ENCODE measurements around the gene PI4KB. TPM values are rescaled to one million over a fixed set of nuclear protein-coding genes. Genes with fewer than 3 reads are reported as not detected.

Gene PI4KB
- polyA plus RNA-seq, 5 donors = 64.8 to 85.2 (median 71.7) TPM

DNA sequence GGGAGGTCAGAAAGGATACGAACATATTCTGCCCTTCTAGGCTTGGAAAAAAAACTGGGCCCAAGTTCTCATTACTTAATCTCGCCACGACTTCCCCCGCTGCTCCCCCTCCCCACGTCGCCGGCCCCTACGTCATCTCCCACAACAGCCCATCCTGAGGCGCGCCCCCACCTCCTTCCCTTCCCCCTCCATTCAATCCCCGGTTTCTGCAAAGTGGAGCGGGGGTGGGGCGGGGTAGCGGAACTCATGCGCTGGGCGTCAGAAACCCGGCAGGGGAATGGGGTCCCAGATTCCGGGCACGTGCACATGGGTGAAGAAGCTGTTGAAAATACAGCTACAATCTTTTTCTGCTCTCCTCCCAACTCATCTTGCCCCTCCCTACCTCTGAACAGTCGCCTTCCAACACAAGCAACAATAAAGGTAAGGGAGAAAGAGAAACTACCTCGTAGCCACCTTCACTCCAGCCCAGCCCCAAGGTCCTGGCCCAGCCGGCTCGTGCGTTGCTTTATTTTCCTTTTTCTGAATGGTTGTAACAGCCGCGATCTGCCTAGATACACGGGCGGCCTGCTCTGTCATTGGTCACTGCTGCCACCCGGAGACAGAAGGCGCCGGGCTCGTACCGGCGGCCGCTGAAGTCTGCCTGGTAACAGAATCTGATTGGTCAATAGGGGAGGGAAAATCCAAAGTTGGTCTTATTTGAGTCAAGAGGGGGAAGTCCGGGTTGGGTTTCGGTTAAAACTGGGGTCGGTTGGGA lies 19.7 kb upstream of the PI4KB start, which contains the start of gene RFX5:
Gene RFX5, minus strand, starts transcription at position 484 of the 754 bp plus-strand sequence. CDS start 932 bp downstream, outside the sequence.
- DNase-seq = peak; percentile 93 to 96

DNA sequence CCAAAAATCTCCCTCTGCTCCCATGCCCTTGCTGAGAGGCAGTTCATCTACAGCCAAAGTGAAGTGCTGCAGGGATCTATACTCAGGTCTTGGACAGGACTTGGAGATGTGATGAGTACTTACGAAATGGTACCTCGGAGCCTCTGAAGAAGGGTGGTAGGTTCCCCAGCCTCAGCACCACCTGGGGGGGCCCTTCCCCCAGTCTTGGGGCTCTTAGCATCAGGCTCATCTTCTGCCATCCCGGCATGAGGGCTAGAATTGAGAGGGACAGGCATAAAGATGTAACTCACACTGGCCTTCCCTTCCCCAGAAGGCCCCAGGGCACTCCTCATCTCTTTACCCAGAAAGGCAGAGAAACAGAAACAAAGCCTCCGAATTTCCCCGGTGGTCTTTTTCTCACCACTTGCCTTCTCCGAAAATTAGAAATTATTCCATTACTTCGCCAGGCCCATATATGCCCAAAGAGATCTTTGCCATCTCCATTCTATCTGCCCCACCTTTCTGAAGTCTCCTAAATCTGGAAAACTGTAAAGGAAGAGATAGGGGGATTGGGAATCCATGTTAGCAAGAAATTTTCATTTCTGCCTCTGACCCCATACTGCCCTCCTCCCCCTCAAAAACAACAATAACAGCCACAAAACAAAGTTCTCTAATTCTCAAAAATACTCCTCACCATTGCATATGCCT lies 19.0 kb upstream of the PI4KB start:
- DNase-seq = peak in 1 of 2 donors; percentile 19

GRCh38 chr1:151344291-151344690 lies 17.1 kb upstream of the PI4KB start:
- DNase-seq = no peak

- no peak for DNase-seq
Observed at GRCh38 chr1:151343587-151343986, 16.4 kb upstream of the PI4KB start.

GRCh38 chr1:151342569-151342968 lies 15.4 kb upstream of the PI4KB start:
- no peak for DNase-seq

DNA sequence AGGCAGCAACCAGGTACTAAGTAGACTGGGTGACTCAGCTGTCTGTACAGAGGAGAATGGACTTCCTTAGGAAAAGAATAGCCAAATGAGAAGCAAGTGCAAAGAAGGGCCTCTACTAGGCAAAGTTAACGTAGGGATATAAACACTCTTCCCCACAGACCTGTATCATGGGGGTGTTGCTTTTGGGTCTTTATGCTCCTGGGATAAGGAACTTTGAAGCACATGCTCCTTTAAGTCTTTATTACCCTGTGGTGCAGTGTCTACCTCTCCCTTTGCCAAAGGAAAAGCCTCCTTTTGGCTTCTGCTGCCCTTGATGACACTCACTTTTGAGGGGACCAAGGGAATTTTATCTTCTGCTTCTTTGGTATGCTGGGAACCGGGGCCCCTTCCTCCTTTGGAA lies 14.8 kb upstream of the PI4KB start:
- DNase-seq = no peak

DNA sequence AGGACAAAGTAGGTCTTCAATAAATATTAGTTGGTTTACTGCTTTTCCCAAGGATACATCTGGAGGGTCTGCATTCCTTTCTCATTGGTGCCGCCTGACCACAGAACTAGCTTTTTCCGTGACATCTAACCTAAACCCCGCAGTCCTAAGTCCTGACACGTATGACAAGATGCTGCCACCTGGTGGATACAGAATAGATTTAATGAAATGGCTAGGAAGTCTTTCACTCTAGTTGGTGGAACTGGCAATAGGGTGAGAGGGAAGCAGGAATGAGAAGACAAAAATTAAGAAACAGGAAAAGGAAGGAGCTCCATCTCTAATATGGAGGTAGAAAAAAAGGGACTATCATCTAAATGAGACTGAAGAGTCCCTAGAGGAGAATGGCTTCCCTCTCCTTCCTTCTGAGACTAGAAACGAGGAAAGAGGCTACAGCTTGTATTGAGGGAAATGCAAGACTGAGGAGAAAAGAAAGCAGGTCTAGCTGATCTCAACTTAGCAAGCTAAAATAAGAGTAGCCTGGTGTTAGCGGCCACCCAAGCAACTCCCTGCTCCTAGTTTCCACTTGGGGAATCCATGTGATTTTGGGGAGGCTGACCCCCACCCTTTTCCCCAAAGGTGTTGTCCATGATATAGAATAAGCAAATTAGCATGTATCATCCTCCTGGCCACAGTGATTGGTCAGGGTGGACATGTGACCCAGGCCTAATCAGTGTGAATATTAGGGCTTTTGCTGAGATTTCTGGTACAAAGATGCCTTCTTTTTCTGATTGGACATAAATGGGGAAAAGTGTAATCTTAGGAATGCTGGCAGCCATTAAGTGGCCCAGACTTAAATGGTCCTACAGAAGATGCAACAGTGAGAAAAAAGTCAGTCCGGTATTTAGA lies 13.9 kb upstream of the PI4KB start:
- DNase-seq = peak; percentile 52 to 75

- no peak for DNase-seq
Observed at GRCh38 chr1:151336556-151336955, 9.3 kb upstream of the PI4KB start.

DNA sequence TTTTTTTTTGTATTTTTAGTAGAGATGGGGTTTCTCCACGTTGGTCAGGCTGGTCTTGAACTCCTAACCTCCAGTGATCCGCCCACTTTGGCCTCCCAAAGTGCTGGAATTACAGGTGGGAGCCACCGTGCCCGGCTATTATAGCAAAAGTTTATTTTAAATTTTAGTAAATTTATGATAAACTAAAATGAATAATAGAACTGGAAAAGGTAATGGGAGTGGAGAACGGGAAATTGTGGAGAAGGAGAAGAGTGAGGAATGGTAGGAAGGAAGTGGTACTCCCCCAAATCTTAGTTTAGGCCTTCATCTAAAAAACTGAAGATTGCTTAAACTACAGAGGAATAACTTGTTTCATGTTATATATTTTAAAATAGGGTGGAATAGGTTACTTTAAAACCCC lies 7.6 kb upstream of the PI4KB start:
- DNase-seq = no peak

GRCh38 chr1:151327903-151328674 lies 873 bp upstream of the PI4KB start:
- DNase-seq = no peak

- DNase-seq = peak in 1 of 2 donors; percentile 48
Observed at GRCh38 chr1:151326619-151327222, 495 bp downstream of the PI4KB start.

DNA sequence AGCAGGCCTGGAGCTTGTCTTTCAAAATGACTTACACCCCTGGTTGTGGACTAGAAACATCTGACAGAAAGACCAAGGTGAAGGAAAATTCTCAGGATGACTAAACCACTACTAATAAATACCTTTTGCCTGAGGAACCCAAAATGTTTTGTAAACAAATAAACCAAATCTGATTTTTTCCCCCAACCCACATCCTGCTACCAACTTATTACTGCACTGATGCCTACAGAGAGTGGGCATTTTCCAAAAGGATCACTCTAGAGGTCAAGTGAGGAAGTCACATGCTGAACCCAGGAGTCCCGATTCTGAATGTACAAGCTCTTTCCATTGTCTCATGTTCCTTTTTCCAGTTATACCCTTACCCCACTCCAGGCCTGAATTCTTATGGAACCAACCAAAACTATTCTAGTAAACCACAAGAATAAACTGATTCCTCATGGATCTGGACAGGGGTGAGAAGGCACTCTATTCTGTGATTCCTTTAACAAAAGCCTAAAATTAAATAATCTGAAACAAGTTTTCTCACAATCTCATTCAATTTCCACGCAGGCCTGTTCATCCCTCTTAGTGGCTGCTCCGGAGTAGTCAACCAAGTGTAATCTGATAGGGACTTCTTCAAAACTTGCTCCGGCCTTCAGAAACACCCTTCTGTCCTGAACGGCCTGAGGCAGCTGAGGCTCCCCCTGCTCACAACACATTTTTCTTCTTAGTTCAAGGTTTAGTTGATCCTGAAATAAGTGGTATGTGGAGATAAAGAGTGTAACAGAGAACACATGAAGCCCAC lies 1.4 kb downstream of the PI4KB start:
- DNase-seq = no peak

DNA sequence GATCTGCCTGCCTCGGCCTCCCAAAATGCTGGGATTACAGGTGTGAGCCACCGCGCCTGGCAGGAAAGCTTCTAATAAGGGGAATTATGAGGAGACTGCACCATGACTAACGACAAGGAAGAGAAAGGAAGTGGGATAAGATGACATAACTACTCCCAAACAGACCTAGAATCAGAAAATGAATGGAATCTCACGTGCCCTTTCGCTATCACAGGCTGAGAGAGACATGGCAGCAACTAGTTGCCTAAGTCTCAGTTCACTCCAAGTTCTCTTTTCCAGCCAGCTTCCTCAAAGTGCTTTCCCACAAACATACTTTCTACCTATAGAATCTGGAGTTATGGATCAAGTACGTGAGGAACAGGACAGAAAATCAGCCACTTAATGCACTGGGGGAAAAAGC lies 2.0 kb downstream of the PI4KB start:
- no peak for DNase-seq

- peak in 1 of 2 donors; percentile 37 for DNase-seq
Observed at GRCh38 chr1:151324390-151324930, 2.8 kb downstream of the PI4KB start.

DNA sequence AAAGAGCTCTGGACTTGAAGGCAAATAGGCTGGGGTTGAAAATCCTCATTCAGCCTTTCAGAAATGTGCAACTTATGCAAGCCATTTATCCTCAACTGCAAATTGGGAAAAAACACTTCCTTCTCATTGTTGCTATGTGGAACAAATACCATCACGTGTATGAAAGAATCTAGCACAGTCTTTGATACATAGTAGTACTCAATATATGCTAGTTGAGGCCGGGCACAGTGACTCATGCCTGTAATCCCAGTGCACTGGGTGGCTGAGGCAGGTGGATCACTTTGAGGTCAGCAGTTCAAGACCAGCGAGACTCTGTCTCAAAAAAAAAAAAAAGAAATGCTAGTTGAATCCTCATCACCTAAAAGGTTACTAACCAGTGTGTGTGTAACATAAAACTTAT lies 8.2 kb downstream of the PI4KB start:
- DNase-seq = no peak

- DNase-seq = no peak
Observed at GRCh38 chr1:151315565-151316235, 11.5 kb downstream of the PI4KB start.

- DNase-seq = no peak
Observed at GRCh38 chr1:151314137-151314875, 12.9 kb downstream of the PI4KB start.

- DNase-seq = no peak
Observed at GRCh38 chr1:151313501-151313900, 13.7 kb downstream of the PI4KB start.

DNA sequence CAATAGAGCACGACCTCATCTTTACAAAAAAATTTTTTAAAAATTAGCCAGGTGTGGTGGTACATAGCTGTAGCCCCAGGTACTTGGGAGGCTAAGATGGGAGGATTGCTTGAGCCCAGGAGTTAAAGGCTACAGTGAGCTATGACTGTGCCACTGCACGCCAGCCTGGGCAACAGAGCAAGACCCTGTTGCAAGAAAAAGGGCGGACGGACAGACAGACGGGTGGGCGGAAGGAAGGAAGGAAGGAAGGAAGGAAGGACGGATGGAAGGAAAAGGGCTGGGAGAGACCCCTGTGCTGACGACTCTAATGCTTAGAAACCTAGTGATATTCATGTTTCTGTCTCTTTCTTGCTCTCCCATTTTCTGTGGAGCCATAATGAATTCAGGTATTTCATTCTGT lies 14.4 kb downstream of the PI4KB start:
- no peak for DNase-seq
